ENCODE measurements around the gene P2RX3.
"Not testable (repeated sequence)": the region's sequence is repeated elsewhere in the genome, so short reads cannot be mapped to it uniquely, and the experiment has no call there.

P2RX3 gene

GRCh38 chr11:57338142-57338541, at the start of gene P2RX3:
TSS of gene P2RX3 (plus strand) at chr11:57338352. CDS start at chr11:57338551, 199 bp downstream.
- DNase-seq (ENCODE audit: low spot score), result no peak

GRCh38 chr11:57288771-57289579, 49.2 kb upstream of the P2RX3 start:
- DNase-seq (ENCODE audit: low spot score), result no peak

- DNase-seq (ENCODE audit: low spot score), result no peak
Measured at GRCh38 chr11:57290288-57290687, 47.9 kb upstream of the P2RX3 start.

- DNase-seq (ENCODE audit: low spot score), result no peak
Measured at GRCh38 chr11:57294225-57295131, 43.7 kb upstream of the P2RX3 start.

GRCh38 chr11:57296205-57296604, 41.9 kb upstream of the P2RX3 start:
- DNase-seq (ENCODE audit: low spot score), result not testable (repeated sequence)

GRCh38 chr11:57297221-57297620, 40.9 kb upstream of the P2RX3 start:
- DNase-seq (ENCODE audit: low spot score), result no peak

- DNase-seq (ENCODE audit: low spot score), result no peak
Measured at GRCh38 chr11:57299150-57299737, 38.9 kb upstream of the P2RX3 start.

GRCh38 chr11:57300785-57301184, 37.4 kb upstream of the P2RX3 start:
- no peak for DNase-seq (ENCODE audit: low spot score)

GRCh38 chr11:57301711-57302423, 36.3 kb upstream of the P2RX3 start:
- no peak for DNase-seq (ENCODE audit: low spot score)

- DNase-seq (ENCODE audit: low spot score), result no peak
Measured at GRCh38 chr11:57302489-57302888, 35.7 kb upstream of the P2RX3 start.

GRCh38 chr11:57303280-57303989, 34.7 kb upstream of the P2RX3 start:
- no peak for DNase-seq (ENCODE audit: low spot score)

GRCh38 chr11:57303990-57304579, 34.1 kb upstream of the P2RX3 start:
- no peak for DNase-seq (ENCODE audit: low spot score)

- DNase-seq (ENCODE audit: low spot score), result no peak
Measured at GRCh38 chr11:57305523-57305922, 32.6 kb upstream of the P2RX3 start.

GRCh38 chr11:57306161-57306876, 31.8 kb upstream of the P2RX3 start:
- DNase-seq (ENCODE audit: low spot score), result no peak

GRCh38 chr11:57306940-57307565, 31.1 kb upstream of the P2RX3 start:
- no peak for DNase-seq (ENCODE audit: low spot score)

- no peak for DNase-seq (ENCODE audit: low spot score)
Measured at GRCh38 chr11:57307666-57308270, 30.4 kb upstream of the P2RX3 start.

- no peak for DNase-seq (ENCODE audit: low spot score)
Measured at GRCh38 chr11:57308426-57309060, 29.6 kb upstream of the P2RX3 start.

GRCh38 chr11:57309106-57310059, 28.8 kb upstream of the P2RX3 start:
- no peak for DNase-seq (ENCODE audit: low spot score)

Measured in NAMALWA (cell line).